ENCODE results near the gene ANKMY2.

GRCh38 chr7:16616542-16616941 lies 29.0 kb downstream of the ANKMY2 start:
- TF ChIP-seq CTCF (IDR thresholded peaks at IDR 0.05) (no peak), POLR2A (IDR thresholded peaks at IDR 0.05) (no peak), EP300 (IDR thresholded peaks at IDR 0.05) (no peak)

All from ovary (tissue), 3 donors.